ENCODE measurements around the gene ETNK2. TPM values are rescaled to one million over a fixed set of nuclear protein-coding genes. Genes with fewer than 3 reads are reported as not detected.

ETNK2 gene
- total and polyA plus RNA-seq, 2 donors from 2014 or later, result 33.3 to 166 TPM

- no peak for TF ChIP-seq CTCF (IDR thresholded peaks at IDR 0.05; ENCODE audit: borderline replicate concordance, extremely low read depth, insufficient read depth)
- intact Hi-C loops (cut with DNase I), result no loop called here
- no peaks in the 10 kb centered on the region for H3K27me3 ChIP-seq (ENCODE audit: control insufficient read depth, insufficient read depth, low read length)
- no peaks in the 10 kb centered on the region for H3K36me3 ChIP-seq (ENCODE audit: control insufficient read depth in 2 of 3, insufficient read depth in 3 of 3, low read length in 3 of 3)
- peaks cover 0 to 4% (median 3%) of the 10 kb centered on the region in 3 donors for H3K4me1 ChIP-seq (ENCODE audit: control insufficient read depth in 2 of 3, insufficient read depth in 2 of 3, low read depth in 1 of 3, low read length in 3 of 3)
- H3K27ac ChIP-seq (ENCODE audit: low read depth in 2 of 2, low read length in 2 of 2), result no peak overlapping the region
- peak overlapping the region in 1 of 3 donors; percentile 31 for H3K4me3 ChIP-seq (ENCODE audit: low read length in 3 of 3)
- peak in 1 of 5 donors; percentile 24 for DNase-seq
- no peak overlapping the region for H3K9ac ChIP-seq (ENCODE audit: low read length in 3 of 3)
- FAIRE-seq, result no peak
- H3K9me3 ChIP-seq (ENCODE audit: control insufficient read depth in 2 of 3, insufficient read depth in 1 of 3, low read length in 3 of 3), result peaks cover 0 to 3% (median 0%) of the 10 kb centered on the region in 3 donors
Observed at GRCh38 chr1:204194771-204195170, 42.9 kb upstream of the ETNK2 start.

- FAIRE-seq, result no peak
- no peak for DNase-seq
- Histone ChIP-seq H3K36me3 (ENCODE audit: control insufficient read depth in 2 of 3, insufficient read depth in 3 of 3, low read length in 3 of 3) (no peaks in the 10 kb centered on the region), H3K4me1 (ENCODE audit: control insufficient read depth in 2 of 3, insufficient read depth in 2 of 3, low read depth in 1 of 3, low read length in 3 of 3) (peaks cover 0 to 4% (median 3%) of the 10 kb centered on the region in 3 donors), H3K27ac (ENCODE audit: low read depth in 2 of 2, low read length in 2 of 2) (no peak overlapping the region), H3K27me3 (ENCODE audit: control insufficient read depth, insufficient read depth, low read length) (peaks cover under 1% of the 10 kb centered on the region), H3K4me3 (ENCODE audit: low read length in 3 of 3) (no peak overlapping the region), H3K9me3 (ENCODE audit: control insufficient read depth in 2 of 3, insufficient read depth in 1 of 3, low read length in 3 of 3) (peaks cover 0 to 3% (median 0%) of the 10 kb centered on the region in 3 donors), H3K9ac (ENCODE audit: low read length in 3 of 3) (no peak overlapping the region)
- intact Hi-C loops (cut with DNase I), result no loop called here
- TF ChIP-seq CTCF (IDR thresholded peaks at IDR 0.05; ENCODE audit: borderline replicate concordance, extremely low read depth, insufficient read depth), result no peak
Observed at GRCh38 chr1:204194080-204194479, 42.2 kb upstream of the ETNK2 start.

GRCh38 chr1:204192589-204193352 is 40.9 kb upstream of the ETNK2 start:
- no peak for TF ChIP-seq CTCF (IDR thresholded peaks at IDR 0.05; ENCODE audit: borderline replicate concordance, extremely low read depth, insufficient read depth)
- intact Hi-C loops (cut with DNase I), result no loop called here
- Histone ChIP-seq H3K9ac (ENCODE audit: low read length in 3 of 3) (no peak overlapping the region), H3K9me3 (ENCODE audit: control insufficient read depth in 2 of 3, insufficient read depth in 1 of 3, low read length in 3 of 3) (peaks cover 0 to 3% (median 0%) of the 10 kb centered on the region in 3 donors), H3K4me1 (ENCODE audit: control insufficient read depth in 2 of 3, insufficient read depth in 2 of 3, low read depth in 1 of 3, low read length in 3 of 3) (peaks cover 0 to 4% (median 3%) of the 10 kb centered on the region in 3 donors), H3K36me3 (ENCODE audit: control insufficient read depth in 2 of 3, insufficient read depth in 3 of 3, low read length in 3 of 3) (no peaks in the 10 kb centered on the region), H3K4me3 (ENCODE audit: low read length in 3 of 3) (no peak overlapping the region), H3K27ac (ENCODE audit: low read depth in 2 of 2, low read length in 2 of 2) (no peak overlapping the region), H3K27me3 (ENCODE audit: control insufficient read depth, insufficient read depth, low read length) (peaks cover 2% of the 10 kb centered on the region)
- no peak for DNase-seq
- no peak for FAIRE-seq
